SHP77 (cell line): ENCODE data around the gene RMDN2.

Source experiments
- DNase-seq, 2 experiments: peaks; one replicate each; lab custom pipeline; 2025; lab: John Stamatoyannopoulos, UW

Gene RMDN2, protein sequence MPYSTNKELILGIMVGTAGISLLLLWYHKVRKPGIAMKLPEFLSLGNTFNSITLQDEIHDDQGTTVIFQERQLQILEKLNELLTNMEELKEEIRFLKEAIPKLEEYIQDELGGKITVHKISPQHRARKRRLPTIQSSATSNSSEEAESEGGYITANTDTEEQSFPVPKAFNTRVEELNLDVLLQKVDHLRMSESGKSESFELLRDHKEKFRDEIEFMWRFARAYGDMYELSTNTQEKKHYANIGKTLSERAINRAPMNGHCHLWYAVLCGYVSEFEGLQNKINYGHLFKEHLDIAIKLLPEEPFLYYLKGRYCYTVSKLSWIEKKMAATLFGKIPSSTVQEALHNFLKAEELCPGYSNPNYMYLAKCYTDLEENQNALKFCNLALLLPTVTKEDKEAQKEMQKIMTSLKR

DNA sequence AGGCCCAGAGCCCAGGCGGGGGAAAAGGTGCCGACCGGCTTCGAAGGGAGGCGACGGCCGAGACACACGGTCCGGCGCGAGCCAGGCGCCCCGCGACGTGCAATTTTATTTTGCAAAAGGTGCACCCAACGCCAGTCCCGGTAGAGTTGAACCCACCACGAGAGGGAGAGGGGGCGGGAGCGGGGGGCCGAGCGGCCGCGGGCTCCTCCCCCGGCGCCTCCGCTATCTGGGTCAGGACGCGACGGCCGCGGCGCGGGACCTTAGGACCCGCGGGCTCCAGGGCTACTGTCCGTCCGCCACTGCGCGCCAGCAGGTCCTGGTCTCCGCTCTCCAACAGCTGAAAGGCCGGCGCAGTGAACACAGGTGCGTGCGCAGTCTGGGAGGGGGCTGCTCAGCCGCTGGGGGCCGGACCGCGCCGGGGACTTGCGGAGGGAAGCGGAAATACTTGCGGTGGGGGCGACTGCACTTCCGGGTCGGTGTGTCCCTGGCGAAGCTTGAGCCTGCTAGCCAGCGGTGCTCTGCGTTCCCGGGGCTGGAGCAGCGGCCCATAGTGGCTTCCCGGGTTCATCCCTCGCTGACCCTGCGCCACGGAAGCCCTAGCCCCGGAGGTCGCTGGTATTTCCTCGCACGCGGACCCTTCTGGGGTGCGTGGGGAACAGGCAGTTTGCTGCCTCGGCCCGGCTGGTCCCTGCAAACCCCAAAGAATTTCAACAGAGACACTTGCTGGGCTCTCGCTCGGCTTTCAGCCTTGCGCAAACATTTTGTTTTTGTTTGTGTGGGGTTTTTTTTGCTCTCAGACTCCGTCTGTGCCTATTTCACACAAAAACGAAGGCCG is at the start of gene RMDN2:
Gene RMDN2, plus strand, starts transcription at position 225 of the 835 bp plus-strand sequence. CDS start 3,991 bp downstream, outside the sequence.
- DNase-seq: peak; percentile 94 to 97

DNA sequence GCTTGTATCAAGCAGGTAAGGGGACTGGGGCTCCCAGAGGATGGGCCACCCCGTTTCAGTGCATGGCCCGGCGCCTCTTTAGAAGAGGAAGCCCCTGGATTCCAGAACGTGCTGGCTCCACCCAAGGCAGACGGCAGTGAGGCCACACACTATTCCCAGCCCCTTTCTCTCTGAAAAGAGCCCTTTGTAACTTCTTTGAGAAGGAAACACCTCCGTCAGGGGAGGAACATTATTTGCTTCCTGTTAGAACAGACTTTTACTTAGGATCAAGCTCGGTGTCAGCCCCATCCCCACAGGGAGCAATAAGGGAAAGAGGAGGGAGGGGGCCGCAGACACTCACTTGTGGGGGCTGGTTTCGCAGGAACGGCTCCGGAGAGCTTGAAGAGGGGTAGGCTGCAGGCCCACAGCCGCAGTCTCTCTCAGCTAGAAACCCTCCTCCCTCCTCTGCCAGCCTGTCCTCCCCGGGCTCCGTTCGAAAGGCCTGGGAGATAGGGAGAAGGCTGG is 49.6 kb upstream of the RMDN2 start:
- no peak for DNase-seq

DNA sequence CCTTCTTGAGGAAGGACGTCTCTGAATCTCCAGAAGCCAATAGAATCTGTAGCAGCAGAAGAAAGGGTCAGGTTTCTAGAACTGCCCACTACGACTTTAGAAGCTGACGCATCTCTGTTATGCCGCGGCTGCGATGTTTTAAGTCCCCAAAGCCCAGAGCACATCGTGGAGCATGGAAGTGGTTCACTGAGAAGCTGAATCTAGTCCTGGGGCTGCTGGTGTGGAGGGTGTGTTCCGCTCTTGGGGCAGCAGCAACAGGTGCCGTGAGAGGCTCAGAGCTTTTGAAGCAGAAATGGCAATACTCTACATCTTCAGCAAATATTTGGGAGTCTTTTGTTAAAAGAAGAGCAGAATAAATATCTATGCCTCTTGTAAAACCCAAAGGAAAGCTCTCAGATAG is 48.9 kb upstream of the RMDN2 start:
- DNase-seq: no peak

DNA sequence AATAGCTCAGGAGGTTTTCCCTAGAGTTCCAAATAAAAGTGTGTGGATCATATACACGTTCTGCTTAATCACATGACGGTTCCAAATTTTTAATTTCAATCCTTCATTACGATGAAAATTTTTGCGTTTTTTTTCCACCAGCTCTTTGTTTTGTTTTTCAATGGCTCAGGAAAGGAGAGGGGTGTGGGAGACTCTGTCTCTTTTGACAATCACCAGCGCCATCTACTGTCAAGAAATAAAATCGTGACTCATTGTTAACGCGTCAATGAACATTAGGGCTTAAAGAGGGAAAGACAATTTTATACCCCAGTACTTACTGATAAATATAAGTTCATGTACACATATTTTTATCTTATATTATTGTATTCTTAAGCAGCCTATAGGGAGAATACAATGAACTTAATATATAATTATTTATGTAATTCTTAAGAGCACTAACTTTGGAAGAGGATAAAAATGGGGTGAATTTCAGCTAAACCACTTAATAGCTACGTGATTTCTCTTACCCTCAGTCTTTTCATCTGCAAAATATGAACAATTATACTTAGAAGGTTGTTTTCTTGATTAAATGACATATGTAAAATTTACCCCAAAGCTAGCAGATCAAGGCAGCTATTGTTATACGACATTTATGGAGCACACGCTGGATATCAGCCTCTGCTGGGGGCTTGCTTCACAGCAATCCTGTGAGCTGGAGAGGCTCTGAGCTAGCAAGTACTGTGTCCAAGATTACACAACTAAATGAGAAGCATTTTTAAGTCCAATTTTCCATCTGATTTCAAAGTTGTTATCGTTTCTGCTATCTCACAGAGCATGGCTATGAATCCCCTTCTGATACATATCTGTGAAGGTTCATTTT is 47.4 kb upstream of the RMDN2 start:
- peak; percentile 69 to 74 for DNase-seq

DNA sequence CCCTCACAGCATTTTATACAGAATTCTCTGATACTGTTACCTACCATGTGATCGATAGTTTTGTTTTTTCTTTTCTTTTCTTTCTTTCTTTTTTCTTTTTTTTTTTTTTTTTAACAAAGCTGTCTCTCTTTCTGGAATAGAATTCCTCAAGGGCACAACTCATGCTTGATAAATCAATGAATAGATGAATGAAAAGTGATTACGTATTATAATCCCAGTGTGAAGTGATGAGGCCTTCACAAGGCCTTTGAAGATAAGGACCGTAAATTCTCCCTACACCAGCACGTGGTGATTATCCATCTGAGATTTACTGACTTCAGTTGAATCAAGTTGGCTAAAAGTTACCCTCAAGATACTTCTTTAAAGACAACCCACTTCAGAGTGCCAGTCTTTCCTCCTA is 46.6 kb upstream of the RMDN2 start:
- DNase-seq: no peak

DNA sequence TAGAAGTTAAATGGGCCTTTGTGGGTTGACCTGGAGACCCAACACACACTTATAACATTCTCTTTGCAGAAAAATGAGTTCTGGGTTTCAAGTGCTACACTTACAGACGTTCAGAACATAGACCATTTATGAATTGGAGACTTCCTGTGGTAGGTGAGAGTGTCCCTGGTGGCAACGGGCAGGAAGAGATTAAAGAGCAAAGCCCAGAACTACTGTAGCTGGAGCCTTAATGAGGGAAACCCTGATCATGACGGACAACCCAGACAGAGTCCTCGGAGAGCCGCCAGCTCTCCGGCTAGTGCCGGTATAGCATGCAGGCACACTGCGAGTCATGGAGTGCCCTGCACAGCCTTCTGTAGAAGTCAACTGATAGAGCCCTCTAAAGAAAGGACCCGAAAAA is 44.5 kb upstream of the RMDN2 start:
- no peak for DNase-seq

DNA sequence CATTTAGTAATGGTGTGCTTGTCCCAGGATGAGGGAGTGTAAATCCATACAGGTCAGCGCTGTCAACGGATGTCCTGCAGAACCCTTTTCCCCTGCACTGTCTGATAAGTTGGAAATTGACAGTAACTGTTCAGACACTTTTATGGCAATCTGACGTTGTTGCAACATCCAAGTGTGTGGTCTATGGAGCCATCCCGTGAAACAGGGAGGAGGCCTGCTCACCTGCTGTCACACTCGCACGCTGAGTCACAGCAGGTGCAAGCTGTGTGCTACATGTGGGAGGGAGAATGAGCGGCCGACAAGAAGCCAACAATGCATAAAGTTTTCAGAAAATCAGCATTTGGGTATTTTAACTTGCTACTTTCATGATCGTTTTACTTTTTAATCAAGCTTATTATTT is 43.7 kb upstream of the RMDN2 start:
- DNase-seq: peak; percentile 84 to 88

DNA sequence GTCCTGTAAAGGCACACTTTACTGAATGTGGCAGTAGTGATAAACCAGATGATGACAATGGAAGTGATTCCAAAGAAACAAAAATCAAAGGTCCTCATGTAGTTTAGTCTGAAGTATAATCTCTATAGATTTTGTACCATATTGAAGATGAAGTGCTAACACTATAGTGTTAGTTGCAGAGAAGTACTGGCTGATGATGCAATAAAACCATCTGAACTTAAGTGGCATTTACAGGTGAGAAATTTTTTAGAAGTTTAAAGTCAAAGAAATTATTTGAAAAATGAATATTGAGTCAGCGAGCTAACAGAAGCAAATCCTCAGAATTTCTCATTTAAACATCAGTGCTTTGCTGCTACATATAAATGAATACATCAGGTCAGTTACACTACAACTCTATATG is 43.1 kb upstream of the RMDN2 start:
- no peak for DNase-seq

DNA sequence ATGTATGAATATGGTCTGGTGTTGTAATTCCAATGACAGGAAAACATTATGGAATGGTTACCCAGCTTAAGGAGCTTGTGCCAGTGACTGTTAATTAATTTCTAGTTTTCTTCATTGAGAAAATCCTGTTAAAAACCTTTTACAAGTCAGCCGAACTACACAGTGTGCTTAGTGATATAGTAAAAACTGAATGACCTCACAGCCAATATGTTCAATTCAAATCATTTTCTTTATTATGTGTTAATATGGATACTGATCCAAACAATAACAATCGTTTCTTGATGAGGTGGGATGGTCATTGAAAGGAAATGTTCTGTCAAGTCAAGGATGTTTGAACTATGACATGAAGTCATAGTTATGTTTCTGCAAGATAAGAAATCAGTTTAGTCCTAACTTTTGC is 41.6 kb upstream of the RMDN2 start:
- DNase-seq: no peak

DNA sequence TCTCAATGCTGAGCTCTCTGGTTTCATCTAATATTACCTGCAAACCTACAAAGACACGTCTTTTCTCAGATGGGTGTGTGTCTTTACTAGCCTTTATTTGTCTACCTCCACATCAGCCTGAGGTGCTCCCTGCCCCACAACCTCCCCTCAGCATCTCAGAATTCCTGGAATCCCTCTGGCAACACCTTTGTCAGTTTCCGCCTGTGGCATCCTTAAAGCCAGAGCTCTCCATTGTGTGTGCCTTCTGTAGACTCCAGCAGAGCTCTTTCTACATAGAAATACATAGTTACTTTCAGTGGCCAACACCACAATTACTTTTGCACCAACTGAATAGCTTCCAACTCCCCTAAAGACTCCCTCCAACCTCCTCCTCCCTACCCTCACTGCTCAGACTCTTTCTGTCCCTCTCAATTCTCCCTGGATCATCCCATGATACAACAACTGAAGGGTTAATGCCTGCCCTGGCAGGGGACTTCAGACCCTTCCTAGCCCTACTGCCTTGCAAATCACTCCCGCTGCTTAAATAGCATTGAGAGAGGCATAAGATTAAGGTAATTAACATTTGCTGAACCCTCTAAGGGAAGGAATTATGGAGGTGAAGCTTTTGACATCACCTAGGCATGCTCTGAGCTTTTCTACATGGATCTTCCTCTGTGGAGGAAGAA is 39.6 kb upstream of the RMDN2 start:
- no peak for DNase-seq

DNA sequence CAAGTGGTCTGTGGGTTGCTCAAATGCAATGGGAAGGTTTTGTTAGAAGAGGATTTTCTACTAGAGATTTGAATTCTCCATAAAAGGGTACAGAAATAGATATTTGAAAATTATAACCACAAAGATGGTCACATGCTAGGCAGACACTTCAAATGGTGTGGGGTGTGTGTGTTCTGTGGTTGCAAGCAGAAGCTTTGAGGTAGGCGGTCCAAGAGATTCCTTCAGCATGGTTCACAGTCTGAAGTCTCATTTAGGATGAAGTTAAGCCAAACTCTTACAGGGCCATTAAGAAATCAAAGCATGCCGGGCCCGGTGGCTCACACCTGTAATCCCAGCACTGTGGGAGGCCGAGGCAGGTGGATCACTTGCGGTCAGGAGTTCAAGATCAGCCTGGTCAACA is 38.3 kb upstream of the RMDN2 start:
- DNase-seq: no peak

DNA sequence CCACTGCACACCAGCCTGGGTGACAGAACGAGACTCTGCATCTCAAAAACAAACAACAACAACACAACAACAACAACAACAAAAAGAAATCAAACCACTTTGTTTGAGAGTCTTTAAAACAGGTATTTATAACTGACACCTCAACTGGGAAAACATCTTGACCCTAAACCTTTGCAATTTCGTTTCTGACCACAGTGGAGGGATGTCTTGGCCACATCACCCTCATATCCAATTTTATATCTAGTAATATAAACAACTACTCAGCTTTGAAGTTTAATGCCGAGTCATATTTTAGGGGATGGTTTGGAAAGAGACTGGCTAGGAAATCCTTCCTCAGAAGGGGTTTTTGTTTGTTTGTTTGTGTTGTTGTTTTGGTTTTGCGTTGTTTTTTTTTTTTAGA is 37.8 kb upstream of the RMDN2 start:
- DNase-seq: no peak

DNA sequence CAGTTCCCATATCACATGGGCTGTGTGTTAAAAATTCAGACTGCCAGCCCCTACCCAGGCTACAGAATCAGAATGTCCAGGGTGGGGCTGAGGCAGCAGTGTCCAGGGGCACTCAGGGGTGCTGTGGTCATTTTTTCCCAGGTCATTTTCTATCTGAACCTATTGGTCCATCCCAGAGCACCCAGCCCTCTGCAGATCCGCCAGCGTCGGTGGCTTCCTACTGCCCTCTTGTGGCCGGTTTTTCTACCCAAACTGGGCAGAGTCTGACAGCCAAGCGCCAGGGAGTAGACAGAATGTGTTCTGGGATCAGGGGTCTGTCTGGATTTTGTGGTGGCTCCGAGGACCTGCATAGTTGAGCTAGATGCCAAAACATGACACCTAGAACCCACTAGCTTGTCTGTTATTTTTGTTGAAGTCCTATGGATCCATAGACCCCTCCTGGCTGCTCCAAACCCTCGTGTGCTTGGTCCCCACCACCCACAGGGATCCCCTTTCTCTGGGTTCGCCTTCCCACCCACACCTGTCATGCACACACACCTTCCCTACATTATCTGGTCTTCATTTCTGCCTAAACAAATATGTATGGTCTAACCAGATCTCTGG is 34.1 kb upstream of the RMDN2 start:
- DNase-seq: peak; percentile 73 to 75

DNA sequence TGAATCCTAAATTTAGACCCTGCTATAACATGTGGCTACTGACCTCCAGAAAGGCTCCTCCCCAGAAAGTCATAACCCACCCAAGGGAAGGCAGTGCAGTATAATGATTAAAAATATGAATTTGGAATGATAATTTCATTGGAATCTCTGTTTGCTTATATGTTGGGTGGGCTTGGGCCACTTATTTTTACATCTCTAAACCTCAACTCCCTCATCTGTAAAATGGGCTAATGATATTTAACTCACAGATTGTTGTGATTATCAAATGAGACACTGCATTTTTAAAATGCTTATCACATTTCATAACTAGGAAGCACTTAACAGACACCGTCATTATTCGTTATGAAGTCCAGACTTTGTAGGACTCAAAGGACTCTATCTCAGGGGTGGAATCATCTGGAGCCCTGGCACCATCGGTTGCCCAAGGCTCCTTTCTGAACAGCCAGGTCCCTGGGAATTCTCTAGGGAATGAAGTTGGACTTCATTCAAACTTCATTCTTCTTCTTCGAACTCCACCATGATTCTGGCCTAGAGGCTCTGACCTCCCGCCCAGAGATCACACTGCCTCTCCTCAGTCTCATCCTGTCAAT is 33.1 kb upstream of the RMDN2 start:
- DNase-seq: no peak

DNA sequence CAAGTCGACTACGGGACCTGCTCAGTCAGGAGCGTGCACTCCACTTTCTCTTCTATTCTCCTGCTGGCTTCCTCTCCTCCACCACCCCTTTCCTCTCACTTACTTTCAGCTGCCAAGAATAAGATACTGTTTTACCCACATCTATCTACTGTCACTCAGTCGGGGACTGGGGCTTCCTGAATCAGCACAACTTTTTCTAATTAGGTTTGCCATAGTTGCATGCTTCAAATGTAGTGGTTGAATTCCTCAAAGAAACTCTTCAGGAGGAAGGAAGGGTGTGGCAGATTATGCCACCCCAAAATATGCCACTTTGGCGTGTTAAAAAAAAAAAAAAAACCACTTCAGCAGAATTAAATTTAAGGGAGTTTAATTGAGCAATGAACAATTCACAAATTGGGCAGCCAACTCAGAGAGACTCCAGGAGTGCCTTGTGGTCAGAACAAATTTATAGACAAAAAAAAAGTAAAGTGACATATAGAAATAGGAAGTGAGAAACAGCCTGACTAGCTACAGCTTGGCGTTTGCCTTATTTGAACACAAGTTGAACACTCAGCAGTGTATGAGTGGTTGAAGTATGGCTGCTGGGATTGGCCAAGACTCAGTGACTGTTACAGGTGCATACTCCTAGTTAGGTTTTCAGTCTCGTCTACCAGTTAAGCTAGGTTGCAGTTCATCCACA is 32.5 kb upstream of the RMDN2 start:
- DNase-seq: no peak

DNA sequence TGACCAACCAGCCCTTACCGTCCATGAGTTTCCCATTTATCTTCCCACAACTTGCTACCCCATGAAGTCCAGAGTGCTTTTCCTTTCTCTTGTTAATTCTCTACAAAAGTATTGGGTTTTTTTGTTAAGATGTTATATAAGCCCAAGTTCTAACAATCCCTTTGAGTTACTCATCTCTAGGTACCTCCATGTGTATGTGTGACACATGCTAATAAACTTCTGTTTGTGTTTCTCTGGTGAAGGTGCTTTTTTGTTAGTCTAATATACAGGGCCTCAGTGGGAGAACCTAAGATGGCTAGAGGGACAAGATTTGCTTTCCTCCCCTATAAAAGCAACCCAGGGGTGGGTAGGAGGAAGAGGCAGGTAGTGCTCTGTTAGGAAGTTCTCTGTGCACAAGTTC is 31.8 kb upstream of the RMDN2 start:
- no peak for DNase-seq

DNA sequence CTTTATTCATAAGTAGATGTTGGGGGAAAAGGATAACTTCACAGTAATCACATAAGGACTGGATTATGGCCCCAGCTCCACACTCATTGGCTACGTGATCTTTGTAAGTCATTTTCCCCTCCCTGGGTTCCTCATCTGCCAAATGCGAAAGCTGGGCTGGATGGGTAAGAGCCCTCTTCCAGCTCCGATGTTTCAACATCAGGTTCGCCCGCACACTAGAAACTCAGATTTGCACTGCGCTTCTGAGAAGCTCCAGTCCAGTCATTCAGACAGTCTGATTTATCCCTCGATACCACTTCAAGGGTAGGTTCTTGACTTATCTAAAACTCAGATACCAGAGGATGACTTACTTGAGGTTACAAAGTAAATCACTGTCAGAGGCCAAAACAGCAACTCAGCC is 31.0 kb upstream of the RMDN2 start:
- no peak for DNase-seq

DNA sequence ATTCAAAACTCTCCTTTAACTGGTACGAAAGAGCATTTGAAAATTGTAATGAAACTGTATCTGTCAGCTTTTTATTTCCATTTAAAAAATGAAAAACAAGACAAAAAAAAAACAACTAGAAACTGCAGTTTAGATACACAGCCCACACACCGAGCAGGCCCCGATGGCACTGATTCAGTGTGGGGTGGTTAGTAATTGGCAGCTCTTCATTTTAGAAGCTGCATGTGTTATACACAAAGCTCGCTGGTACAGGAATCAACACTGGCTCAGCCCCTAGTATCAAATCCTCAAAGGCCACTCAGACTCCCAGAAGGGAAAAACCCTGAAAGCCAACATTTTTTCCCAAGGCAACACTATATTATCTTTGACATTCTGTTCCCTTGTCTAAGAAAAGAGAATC is 30.5 kb upstream of the RMDN2 start:
- no peak for DNase-seq

DNA sequence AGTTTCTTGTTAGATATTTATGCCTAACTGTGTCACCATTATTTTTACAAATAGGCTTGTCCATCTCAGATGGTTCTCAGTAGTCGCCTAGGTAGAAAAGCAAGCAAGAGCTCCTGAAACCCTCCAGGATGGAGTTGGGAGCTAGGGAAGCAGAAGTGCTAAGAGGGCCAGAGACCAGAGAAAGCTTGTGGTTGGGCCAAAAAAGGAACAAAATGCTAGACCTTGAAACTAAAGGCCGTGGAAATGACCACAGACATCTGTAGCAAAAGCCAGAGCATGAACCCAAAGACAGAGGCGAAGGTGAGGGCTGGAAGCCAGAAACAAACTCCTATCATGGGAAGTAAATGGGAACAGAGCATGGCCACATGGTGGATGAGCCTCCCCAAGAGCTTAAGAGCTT is 29.9 kb upstream of the RMDN2 start:
- DNase-seq: no peak

DNA sequence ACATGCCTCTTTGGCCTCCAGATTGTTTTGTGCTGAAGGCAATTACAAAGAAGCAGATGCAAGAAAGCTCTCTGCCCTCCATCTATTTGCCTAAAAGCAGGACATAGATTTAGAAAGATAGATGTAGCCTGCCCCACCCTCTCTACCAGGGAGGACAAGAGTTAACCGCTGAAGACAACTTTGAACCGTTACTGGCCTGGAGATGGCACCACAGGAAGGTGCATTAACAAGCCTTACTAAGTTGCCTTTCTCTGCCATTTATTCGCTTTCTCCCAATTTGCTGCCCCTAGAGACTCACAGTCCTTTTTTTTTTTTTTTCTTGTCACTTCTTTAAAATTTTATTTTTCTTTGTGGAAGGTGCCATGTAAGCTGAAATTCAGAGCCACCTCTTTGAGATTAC is 28.8 kb upstream of the RMDN2 start:
- DNase-seq: no peak
